HG03342 (cell line): ENCODE results near the gene GRIK5.
"Not testable (repeated sequence)": the region's sequence is repeated elsewhere in the genome, so short reads cannot be mapped to it uniquely, and the experiment has no call there.

Experiments
- ATAC-seq: cut with Tn5 transposase; IDR thresholded peaks from one replicate; pipeline ENCODE4 v1.9.1; 2021; ENCODE audit warnings: mild to moderate bottlenecking, moderate library complexity; ENCODE audit not compliant: unreplicated experiment

The GRIK5 gene

DNA sequence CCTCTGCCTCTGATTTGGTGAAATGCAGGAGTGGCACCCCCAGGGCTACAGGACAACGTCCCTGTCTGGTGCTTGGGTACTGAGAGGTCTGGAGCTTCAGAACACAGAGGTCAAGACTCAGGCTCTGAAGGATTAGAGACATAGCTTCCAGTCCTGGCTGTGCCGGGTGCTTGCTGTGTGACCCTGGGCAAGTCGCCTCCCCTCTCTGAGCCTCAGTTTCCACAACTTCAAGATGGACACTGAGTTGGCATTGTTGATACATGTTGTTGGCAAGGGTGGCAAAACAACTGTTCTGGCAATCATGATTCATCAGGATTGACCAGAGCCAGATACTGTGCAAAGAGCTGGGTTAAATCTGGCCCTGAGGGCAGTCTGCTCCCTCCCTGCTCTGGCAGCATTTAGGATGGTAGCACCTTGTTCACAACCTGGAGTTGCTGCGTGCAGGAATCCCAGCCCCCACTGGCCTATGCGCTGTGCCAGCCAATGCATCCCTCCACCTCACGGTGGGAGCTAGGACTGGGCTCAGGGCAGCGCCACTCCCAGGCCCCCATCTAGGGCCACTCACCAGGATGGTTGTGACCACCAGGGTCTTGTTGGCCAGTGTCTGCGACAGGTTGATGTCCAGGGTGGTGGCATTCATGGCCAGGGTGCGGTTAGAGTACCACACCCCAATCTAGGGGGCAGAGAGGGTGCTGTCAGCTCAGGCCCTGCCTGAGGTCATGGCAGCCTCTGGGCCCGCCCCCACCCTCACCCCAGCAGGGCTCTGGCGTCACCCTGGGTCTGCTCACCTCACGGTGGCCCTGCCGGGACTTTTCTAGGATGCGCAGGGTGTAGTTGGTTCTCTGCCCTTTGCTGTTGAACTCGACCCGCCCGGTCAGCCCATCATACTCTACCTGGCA lies 16.7 kb downstream of the GRIK5 start:
- no peak for ATAC-seq

DNA sequence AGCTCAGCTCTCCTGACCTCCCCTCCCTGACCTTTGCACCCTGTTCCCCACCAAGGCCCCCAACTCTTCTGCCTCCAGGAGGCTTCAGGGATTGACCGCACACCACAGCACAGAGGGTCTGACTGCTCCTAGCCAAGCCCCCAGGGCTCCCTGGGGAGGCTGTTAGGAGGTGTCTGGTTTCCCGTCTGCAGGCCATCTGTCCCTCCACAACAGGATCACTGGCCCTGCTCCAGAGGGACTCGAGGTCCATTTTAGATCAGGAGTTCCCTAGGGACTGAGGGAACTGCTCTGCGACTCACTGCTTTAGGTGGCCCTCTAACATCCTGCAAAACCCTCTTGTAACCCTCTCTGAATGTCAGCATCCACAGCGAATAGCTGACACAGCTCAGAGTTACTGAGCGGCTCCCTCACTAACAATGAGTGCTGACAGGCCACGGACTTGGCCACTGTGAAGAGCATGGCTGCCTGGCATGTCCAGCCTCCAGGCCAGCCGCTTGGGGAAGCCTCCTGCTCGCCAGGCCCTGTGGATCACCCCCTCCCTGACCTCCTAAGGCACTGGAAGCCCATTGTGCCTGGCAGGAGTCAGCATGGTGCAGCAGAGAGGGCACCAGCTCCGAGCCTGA lies 17.7 kb downstream of the GRIK5 start:
- ATAC-seq = no peak

DNA sequence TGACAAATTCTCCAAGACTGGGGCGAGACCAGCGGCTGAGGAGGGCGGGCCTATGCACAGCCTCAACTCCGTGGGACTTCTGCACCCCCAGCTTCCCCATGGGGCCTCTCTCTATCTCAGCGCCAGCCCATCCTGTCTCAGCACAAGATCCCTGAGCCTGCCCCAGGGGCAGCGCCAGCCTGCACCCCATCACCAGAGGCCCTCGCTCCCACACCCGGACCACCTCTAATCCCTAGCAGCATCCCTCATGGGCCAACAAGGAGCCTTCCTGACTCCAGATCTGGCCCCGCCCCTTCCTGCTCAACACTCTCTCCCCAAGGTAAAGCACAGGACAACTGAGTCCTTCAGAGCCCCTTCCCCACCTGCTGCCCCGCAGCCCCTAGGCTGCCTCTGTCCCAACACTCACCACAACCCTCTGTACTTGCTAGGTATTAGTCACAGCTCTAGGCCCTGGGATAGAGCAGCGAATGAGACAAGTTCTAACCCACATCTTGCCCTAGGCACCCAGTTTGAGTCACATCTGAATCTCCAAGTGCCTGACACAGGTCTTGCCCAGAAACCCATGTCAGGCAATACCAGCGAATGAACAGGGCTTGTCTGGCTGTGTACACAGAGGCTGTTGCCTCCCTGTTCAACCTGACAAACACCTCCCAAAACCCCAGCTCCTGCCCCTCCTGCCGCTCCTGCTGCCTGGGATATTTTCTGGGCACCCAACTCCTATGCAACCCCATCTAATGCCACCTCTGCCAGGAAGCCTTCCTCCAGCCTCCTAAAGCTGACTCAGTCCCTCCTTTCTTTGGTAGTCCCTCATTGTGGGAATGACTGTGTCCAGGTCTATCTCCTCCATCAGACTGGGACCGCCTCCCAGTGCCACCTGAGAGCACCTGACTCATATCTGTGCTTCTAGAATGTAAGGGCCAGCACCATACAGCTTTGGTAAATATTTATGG lies 18.6 kb downstream of the GRIK5 start:
- no peak for ATAC-seq

DNA sequence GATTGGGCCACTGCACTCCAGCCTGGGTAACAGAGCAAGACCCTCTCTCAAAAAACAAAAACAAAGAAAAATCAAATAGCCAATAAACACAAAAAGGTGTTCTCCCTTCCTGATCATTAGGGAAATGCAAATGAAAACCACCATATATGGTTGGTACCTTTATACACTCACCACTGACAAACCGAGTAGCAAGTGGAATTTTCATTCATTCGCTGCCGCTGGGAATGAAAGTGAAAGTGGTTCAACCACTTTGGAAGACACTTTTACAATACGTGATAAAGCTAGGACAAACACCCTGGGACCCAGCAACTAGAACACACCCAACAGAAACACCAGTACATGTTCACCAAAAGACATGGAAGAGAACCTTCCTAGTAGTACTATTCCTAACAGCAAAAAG lies 21.0 kb downstream of the GRIK5 start:
- ATAC-seq = no peak

- ATAC-seq = no peak
These were observed 24.4 kb downstream of the GRIK5 start for GRCh38 chr19:42045575-42045974.

DNA sequence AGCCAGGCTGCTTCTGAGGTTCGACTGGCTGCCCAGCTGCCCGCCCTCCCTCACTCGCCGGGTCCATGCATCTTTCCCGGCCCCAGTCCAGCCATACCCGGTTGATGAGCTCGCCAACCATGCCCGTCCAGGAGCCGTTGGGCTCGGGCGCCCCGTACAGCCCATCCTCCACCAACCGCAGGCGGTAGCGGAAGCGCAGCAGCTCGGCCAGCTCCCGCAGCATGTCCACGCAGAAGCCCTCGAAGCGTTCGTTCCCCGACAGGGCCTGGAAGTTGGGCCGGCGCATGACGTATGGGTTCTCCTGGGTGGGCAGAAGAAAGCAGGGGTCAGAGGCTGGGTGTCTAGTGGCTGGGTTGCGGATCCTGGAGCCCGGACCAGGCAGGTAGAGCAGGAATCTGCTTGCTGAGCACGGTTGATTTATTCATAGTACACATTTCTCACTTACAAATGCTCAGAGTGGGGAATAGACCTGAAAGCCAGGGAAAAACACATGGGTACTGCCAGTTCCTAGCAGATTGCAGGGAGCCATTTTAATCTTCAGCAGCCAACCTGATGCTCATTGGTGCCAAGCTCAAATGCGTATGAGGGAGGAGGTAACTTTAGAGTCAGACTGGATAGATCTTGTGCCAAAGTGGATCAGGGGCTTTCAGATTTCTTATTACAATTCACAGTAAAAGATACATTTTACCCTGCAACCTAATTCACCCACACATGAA lies 27.4 kb downstream of the GRIK5 start:
- no peak for ATAC-seq

DNA sequence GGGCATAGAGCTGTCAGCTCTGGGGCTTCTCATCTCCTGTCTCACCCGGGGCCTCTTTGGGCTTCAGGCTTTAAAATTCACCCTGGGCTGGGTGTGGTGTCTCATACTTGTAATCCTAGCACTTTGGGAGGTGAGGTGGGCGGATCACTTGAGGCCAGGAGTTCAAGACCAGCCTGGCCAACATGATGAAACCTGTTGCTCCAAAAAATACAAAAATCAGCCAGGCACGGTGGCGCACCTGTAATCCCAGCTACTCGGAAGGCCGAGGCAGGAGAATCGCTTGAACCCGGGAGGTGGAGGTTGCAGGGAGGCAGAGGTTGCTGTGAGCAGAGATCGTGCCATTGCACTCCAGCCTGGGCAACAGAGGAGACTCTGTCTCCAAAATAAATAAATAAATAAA lies 29.5 kb downstream of the GRIK5 start:
- not testable (repeated sequence) for ATAC-seq

DNA sequence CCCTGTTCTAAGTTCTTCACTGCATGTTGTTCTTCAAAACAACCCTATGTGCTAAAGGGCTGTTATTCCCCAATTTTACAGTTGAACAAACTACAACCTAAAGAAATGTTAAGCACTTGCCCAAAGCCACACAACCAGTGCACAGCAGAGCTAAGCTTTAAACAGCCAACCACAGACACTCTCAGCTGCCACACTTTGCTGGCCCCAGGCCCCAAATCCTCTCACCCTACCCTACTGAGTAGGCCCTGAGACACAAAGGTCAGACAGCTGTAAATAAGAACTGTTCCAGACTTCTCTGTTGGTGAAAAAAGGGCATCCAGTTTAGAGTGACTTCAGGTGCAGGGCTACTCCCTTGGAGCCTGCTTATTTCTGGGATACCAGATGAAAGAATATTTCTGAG lies 30.0 kb downstream of the GRIK5 start:
- no peak for ATAC-seq

DNA sequence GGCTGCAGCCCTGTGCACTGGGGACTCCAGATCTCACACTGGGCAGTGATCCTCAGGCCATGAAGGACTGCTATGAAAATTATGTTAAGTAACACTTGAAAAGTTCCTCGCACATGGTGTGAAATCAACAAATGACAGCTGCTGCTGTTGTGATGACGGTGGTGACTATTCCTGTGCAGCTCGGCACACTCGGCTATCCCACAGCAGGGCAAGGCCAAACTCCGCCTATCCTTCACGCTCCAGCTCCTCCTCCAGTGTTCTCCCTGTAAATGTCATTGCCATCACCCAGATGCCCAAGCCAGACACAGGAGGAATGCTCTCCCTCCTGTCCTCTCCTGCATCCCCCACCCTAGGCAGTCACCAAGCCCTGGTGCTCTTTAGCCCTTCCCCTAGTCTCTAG lies 31.3 kb downstream of the GRIK5 start:
- no peak for ATAC-seq

GRCh38 chr19:42037649-42038048 lies 32.4 kb downstream of the GRIK5 start:
- no peak for ATAC-seq

- not testable (repeated sequence) for ATAC-seq
These were observed 35.2 kb downstream of the GRIK5 start for GRCh38 chr19:42034640-42035391.

DNA sequence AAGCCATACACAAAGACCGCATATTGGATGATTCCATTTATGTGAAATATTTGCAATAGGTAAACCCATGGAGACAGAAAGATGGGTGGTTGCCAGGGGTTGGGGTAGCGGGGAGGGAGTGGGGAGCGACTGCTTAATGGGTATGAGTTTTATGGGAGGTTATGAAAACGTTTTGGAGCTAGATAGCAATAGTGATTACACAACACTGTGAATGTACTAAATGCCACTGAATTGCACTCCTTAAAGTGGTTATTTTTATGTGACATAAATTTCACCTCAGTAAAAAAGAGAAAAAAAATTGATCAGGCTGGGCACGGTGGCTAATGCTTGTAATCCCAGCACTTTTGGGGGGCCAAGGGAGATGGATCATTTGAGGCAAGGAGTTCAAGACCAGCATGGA lies 36.6 kb downstream of the GRIK5 start:
- ATAC-seq = no peak

- no peak for ATAC-seq
These were observed 37.6 kb downstream of the GRIK5 start for GRCh38 chr19:42032431-42032830.

- ATAC-seq = no peak
These were observed 39.2 kb downstream of the GRIK5 start for GRCh38 chr19:42030645-42031440.

- ATAC-seq = no peak
These were observed 41.4 kb downstream of the GRIK5 start for GRCh38 chr19:42028304-42029216.

DNA sequence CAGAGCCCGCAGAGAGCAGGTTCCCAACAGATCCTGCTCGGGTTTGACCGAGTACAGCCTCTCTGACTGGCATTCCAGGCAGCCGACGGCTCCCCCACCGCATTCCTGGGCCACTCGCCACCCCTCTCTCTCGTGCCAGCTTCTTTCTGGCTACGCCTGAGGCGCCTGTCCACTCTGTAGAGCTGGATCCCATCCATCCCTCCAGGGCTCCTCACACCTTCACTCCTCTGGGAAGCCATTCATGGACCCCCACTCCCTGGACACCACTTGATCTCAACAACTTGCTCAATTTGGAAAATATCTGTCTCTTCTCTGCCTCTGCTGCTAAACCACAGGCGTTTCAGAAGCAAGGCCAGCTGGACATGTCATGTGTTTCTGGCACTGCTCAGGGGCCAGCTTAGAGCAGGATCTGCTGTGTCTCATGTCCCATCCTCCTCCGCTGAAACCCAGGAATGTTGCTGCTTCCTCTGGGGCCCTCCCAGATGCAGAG lies 45.3 kb downstream of the GRIK5 start:
- no peak for ATAC-seq

DNA sequence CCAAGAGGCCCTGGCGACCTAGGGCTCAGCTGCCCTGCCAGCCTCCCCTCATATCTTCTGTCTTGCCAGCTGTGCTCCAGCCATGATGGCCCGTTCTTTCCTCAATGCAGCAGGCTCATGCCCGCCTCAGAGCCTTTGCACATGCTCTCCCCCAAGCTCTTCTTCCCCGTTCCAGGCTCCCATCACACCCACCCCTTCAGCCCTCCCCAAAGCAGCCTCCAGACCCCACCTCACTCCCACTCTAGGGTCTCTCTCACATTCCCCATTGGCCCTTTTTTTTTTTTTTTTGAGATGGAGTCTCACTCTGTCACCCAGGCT lies 46.1 kb downstream of the GRIK5 start:
- no peak for ATAC-seq
